PC-3 (cell line): ENCODE results near the gene NACC2. TPM values are rescaled to one million over a fixed set of nuclear protein-coding genes. Genes with fewer than 3 reads are reported as not detected.
A peak's percentile ranks its signal among the peaks of the same experiment; 100 is the strongest.

Source experiments
- ATAC-seq: fragments of 200-7000 bp; cut with Tn5 transposase; 2 replicates; pipeline ENCODE4 v1.9.1; 2020; ENCODE audit warnings: mild to moderate bottlenecking, moderate library complexity
- BruUV-seq: library from RNA; stranded (reverse); fragments of 400-500 nt; replicated peaks from 2 replicates; lab custom pipeline; 2021; lab: Mats Ljungman, UMichigan
- CTCF ChIA-PET: fragments of 300-600 bp; sonication (Branson Sonifier 250); formaldehyde crosslinking; loops from one replicate; lab custom pipeline; 2022; ENCODE audit warnings: antibody characterized with exemption; lab: Charles Lee
- POLR2A ChIA-PET: fragments of 300-600 bp; sonication (Branson Sonifier 250); formaldehyde crosslinking; loops from one replicate; lab custom pipeline; 2022; ENCODE audit warnings: antibody characterized with exemption; ENCODE audit not compliant: unreplicated experiment; lab: Charles Lee
- DNase-seq: peaks from one replicate; pipeline ENCODE4 v3.0.0-alpha.2; 2015
- H2AFZ ChIP-seq: fragments of 300-600 bp; sonication (generic); 2 replicates; pipeline ENCODE4 v1.6.0; 2016; ENCODE audit warnings: antibody characterized with exemption, low read length
- H3F3A ChIP-seq: fragments of 300-600 bp; sonication (generic); one replicate; pipeline ENCODE4 v1.6.0; 2017; ENCODE audit warnings: antibody characterized with exemption, low read length, control low read depth, mild to moderate bottlenecking; ENCODE audit not compliant: unreplicated experiment
- H3K27ac ChIP-seq: fragments of 300-600 bp; sonication (generic); 2 replicates; pipeline ENCODE4 v1.5.1; 2016; ENCODE audit warnings: mild to moderate bottlenecking, low read length
- H3K27me3 ChIP-seq: fragments of 300-600 bp; sonication (generic); 2 replicates; pipeline ENCODE4 v1.6.1; 2016; ENCODE audit warnings: low read length, mixed read lengths
- H3K36me3 ChIP-seq: fragments of 300-600 bp; sonication (generic); 2 replicates; pipeline ENCODE4 v1.6.1; 2016; ENCODE audit warnings: low read depth, mixed run types, low read length, mixed read lengths
- H3K4me1 ChIP-seq: fragments of 300-600 bp; sonication (generic); 2 replicates; pipeline ENCODE4 v1.5.1; 2016; ENCODE audit warnings: low read length; ENCODE audit not compliant: insufficient read depth
- H3K4me2 ChIP-seq: fragments of 300-600 bp; sonication (generic); 2 replicates; pipeline ENCODE4 v1.6.0; 2016; ENCODE audit warnings: low read length
- H3K4me3 ChIP-seq: fragments of 300-600 bp; sonication (generic); 2 replicates; pipeline ENCODE4 v1.5.1; 2016; ENCODE audit warnings: mild to moderate bottlenecking, low read length, mixed read lengths
- H3K79me2 ChIP-seq: fragments of 300-600 bp; sonication (generic); 2 replicates; pipeline ENCODE4 v1.6.1; 2017; ENCODE audit warnings: low read length, mixed read lengths
- H3K9ac ChIP-seq: fragments of 300-600 bp; sonication (generic); 2 replicates; pipeline ENCODE4 v1.6.0; 2016; ENCODE audit warnings: mild to moderate bottlenecking, low read length
- H3K9me2 ChIP-seq: fragments of 300-600 bp; sonication (generic); replicated peaks from 2 replicates; pipeline ENCODE4 v1.6.1; 2016; ENCODE audit warnings: mixed run types, low read length, mixed read lengths
- H3K9me3 ChIP-seq: fragments of 300-600 bp; sonication (generic); 2 replicates; pipeline ENCODE4 v1.6.1; 2016; ENCODE audit warnings: low read length, mixed read lengths
- H4K20me1 ChIP-seq: fragments of 300-600 bp; sonication (generic); 2 replicates; pipeline ENCODE4 v1.6.1; 2016; ENCODE audit warnings: low read length, mixed read lengths
- EZH2 ChIP-seq: fragments of 300-600 bp; sonication (generic); IDR thresholded peaks from one replicate; pipeline ENCODE4 v1.6.1; 2017; ENCODE audit warnings: antibody characterized with exemption, mild to moderate bottlenecking, low read length; ENCODE audit not compliant: unreplicated experiment
- EZH2phosphoT487 ChIP-seq: fragments of 300-600 bp; sonication (generic); IDR thresholded peaks from 2 replicates; pipeline ENCODE4 v1.6.1; 2018; ENCODE audit warnings: mild to moderate bottlenecking, antibody characterized with exemption, low read length, borderline replicate concordance
- intact Hi-C: fragments of 100-400 bp; cut with micrococcal nuclease; formaldehyde crosslinking; loops from 2 replicates; pipeline ENCODE4 v1.9.0; 2023
- total RNA-seq: library from RNA; depleted of rRNA; stranded (reverse); fragments of >200 nt; gene quantifications from 2 replicates; pipeline ENCODE4 v1.2.3, GENCODE V29; 2014
- TF ChIP-seq, protein P1 (sequence below): fragments of 300-600 bp; sonication (generic); conservative IDR thresholded peaks from 2 replicates; pipeline ENCODE4 v1.5.1; 2017; ENCODE audit warnings: antibody characterized with exemption, low read depth, mild to moderate bottlenecking, low read length

NACC2 gene
- total RNA-seq, 1 experiment from 2014 or later: 12.3 TPM

DNA sequence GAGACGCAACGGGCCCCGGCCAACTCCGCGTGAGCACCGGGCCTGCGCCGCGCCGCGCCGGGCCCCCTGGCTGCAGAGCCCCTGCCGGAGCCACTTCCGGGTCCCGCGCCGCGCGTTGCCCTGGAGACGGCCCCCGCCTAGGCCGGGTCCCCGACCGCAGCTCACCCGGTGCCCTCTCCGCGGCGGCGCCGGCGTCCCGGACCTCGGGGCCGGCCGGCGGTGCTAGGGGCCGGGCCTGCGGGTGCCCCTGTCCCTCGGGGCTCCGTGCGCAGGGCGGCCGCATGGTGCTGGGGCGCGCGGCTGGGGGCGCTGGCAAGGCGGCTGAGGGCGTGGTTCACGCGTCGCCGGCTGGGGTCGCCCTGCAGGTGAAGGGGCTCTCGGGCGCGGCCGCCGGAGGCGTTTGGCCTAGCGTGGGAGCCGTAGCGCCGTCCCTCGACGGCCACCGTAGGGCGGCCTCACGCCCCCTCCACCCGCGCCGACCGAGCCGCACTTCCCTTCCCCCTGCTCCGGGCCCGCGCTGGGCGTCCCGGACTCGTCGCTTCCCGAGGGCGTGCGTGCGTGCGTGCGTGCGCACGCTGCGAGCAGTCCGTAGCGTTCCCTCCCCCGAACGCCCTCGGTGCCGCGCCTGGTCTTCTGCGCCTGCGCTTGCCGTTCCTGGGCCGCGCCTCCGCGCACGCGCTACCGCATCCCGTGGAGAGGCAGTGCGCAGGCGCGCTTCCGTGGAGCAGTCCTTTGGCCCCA is 23.4 kb upstream of the NACC2 start, which contains the start of gene TMEM250:
TMEM250 (minus strand) TSS at position 556 of the 741 bp plus-strand sequence. CDS start 1,975 bp downstream, outside the sequence.
- no peak for TF ChIP-seq EZH2
- TF ChIP-seq, protein P1, sequence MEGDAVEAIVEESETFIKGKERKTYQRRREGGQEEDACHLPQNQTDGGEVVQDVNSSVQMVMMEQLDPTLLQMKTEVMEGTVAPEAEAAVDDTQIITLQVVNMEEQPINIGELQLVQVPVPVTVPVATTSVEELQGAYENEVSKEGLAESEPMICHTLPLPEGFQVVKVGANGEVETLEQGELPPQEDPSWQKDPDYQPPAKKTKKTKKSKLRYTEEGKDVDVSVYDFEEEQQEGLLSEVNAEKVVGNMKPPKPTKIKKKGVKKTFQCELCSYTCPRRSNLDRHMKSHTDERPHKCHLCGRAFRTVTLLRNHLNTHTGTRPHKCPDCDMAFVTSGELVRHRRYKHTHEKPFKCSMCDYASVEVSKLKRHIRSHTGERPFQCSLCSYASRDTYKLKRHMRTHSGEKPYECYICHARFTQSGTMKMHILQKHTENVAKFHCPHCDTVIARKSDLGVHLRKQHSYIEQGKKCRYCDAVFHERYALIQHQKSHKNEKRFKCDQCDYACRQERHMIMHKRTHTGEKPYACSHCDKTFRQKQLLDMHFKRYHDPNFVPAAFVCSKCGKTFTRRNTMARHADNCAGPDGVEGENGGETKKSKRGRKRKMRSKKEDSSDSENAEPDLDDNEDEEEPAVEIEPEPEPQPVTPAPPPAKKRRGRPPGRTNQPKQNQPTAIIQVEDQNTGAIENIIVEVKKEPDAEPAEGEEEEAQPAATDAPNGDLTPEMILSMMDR: no peak
- Histone ChIP-seq H3K4me1 (peaks cover 7% of the 10 kb centered on the region; the same call in 1 of the 2 replicates), H3K9me3 (no peaks in the 10 kb centered on the region), H3K36me3 (no peaks in the 10 kb centered on the region), H4K20me1 (no peaks in the 10 kb centered on the region), H3K4me2 (peak within 1 kb of the TSS; percentile 87), H3K27me3 (no peaks in the 10 kb centered on the region), H3F3A (no peaks in the 10 kb centered on the region), H3K4me3 (peak within 1 kb of the TSS; percentile 81), H3K9me2 (no peaks in the 10 kb centered on the region), H3K27ac (peak within 1 kb of the TSS; percentile 49), H3K79me2 (peaks cover 21% of the 10 kb centered on the region), H2AFZ (peak within 1 kb of the TSS; percentile 64), H3K9ac (peak within 1 kb of the TSS; percentile 98)
- ATAC-seq (peak; percentile 86), DNase-seq (peak; percentile 95)
- no TSS peak for BruUV-seq
- intact Hi-C loops: no loop called here
- ChIA-PET POLR2A (interaction anchor here (0.6 kb wide), 1 partner anchor 47 kb away, joined by 4 read pairs; no protein-coding TSS in a partner anchor), CTCF (no interaction called here)

DNA sequence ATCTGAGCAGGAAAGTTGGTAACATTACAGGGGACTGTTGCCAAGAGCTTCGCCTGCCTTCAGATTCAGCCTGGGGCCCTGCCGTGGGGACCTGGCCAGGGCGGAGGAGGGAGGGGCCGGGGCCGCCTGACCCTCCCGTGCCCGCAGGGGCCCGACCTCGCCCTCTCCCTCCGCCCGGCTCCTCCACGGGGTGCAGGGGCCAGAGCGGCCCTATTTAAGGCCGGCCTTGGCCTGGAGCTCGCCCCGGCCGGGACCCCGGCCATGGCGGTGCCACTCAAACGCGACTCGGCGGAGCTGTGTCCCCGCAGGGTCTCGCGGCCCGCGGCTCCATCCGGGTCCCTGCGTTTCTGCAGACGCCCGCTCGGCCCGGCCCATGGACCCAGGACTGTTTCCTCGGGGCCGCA is 22.8 kb upstream of the NACC2 start:
- peak overlapping the region; percentile 87 for H3K4me2 ChIP-seq
- peak overlapping the region; percentile 64 for H2AFZ ChIP-seq
- intact Hi-C loops: no loop called here
- ATAC-seq: peak; percentile 1; the same call in 1 of the 2 replicates
- no TSS peak for BruUV-seq
- H3K9me2 ChIP-seq: no peaks in the 10 kb centered on the region
- CTCF ChIA-PET: no interaction called here
- H4K20me1 ChIP-seq: no peaks in the 10 kb centered on the region
- no peak for TF ChIP-seq EZH2
- H3F3A ChIP-seq: no peaks in the 10 kb centered on the region
- H3K79me2 ChIP-seq: peaks cover 21% of the 10 kb centered on the region
- POLR2A ChIA-PET: interaction anchor here (0.6 kb wide), 1 partner anchor 47 kb away, joined by 4 read pairs; no protein-coding TSS in a partner anchor
- H3K36me3 ChIP-seq: no peaks in the 10 kb centered on the region
- H3K9ac ChIP-seq: peak overlapping the region; percentile 98
- peaks cover 7% of the 10 kb centered on the region; the same call in 1 of the 2 replicates for H3K4me1 ChIP-seq
- no peaks in the 10 kb centered on the region for H3K27me3 ChIP-seq
- no peak for DNase-seq
- H3K4me3 ChIP-seq: peak overlapping the region; percentile 81
- peak overlapping the region; percentile 49 for H3K27ac ChIP-seq
- no peaks in the 10 kb centered on the region for H3K9me3 ChIP-seq

GRCh38 chr9:136117291-136117915 is 22.3 kb upstream of the NACC2 start:
- ATAC-seq (no peak), DNase-seq (no peak)
- BruUV-seq: TSS peak; percentile 23
- H3K36me3 ChIP-seq: no peaks in the 10 kb centered on the region
- H2AFZ ChIP-seq: no peak overlapping the region
- peak overlapping the region; percentile 49 for H3K27ac ChIP-seq
- peaks cover 21% of the 10 kb centered on the region for H3K79me2 ChIP-seq
- intact Hi-C loops: no loop called here
- CTCF ChIA-PET: no interaction called here
- no peaks in the 10 kb centered on the region for H3K9me3 ChIP-seq
- POLR2A ChIA-PET: interaction anchor here (0.6 kb wide), 1 partner anchor 46 kb away, joined by 4 read pairs; no protein-coding TSS in a partner anchor
- peak overlapping the region; percentile 87 for H3K4me2 ChIP-seq
- peak overlapping the region; percentile 81 for H3K4me3 ChIP-seq
- H3F3A ChIP-seq: no peaks in the 10 kb centered on the region
- H4K20me1 ChIP-seq: no peaks in the 10 kb centered on the region
- H3K9ac ChIP-seq: peak overlapping the region; percentile 98
- no peaks in the 10 kb centered on the region for H3K9me2 ChIP-seq
- H3K27me3 ChIP-seq: no peaks in the 10 kb centered on the region
- peaks cover 7% of the 10 kb centered on the region; the same call in 1 of the 2 replicates for H3K4me1 ChIP-seq
- TF ChIP-seq, protein P1: no peak
- TF ChIP-seq EZH2phosphoT487: no peak
- no peak for TF ChIP-seq EZH2
